ENCODE results near the gene TRAPPC11. TPM values are rescaled to one million over a fixed set of nuclear protein-coding genes. Genes with fewer than 3 reads are reported as not detected.

TRAPPC11 gene
- total RNA-seq, 3 donors from 2014 or later: 39.0 to 86.8 (median 43.0) TPM

DNA sequence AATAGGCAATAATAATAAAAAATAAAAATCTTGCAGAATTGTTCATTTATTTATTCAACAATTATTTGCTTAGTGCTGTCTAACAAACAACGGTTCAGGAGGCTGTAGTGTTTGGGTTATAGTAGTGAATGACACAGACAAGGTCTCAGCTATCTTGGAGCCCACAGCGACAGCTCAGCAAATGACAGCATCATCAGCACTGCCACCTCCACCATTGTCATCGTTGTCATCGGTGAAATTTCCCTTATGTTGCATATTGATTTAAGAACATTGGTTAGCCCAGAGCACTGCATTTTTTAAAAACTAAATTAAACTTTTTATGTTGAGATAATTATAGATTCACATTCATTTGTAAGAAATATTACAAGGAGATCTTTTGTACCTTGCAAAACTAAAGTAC is 79.9 kb downstream of the TRAPPC11 start:
- Histone ChIP-seq H3K27me3 (no peaks in the 10 kb centered on the region), H3K27ac (no peak overlapping the region), H3K4me3 (no peak overlapping the region), H3K9me3 (no peaks in the 10 kb centered on the region), H3K4me1 (no peaks in the 10 kb centered on the region), H3K36me3 (no peaks in the 10 kb centered on the region)
- TF ChIP-seq POLR2A (IDR thresholded peaks at IDR 0.05): no peak
- TF ChIP-seq, protein P1, sequence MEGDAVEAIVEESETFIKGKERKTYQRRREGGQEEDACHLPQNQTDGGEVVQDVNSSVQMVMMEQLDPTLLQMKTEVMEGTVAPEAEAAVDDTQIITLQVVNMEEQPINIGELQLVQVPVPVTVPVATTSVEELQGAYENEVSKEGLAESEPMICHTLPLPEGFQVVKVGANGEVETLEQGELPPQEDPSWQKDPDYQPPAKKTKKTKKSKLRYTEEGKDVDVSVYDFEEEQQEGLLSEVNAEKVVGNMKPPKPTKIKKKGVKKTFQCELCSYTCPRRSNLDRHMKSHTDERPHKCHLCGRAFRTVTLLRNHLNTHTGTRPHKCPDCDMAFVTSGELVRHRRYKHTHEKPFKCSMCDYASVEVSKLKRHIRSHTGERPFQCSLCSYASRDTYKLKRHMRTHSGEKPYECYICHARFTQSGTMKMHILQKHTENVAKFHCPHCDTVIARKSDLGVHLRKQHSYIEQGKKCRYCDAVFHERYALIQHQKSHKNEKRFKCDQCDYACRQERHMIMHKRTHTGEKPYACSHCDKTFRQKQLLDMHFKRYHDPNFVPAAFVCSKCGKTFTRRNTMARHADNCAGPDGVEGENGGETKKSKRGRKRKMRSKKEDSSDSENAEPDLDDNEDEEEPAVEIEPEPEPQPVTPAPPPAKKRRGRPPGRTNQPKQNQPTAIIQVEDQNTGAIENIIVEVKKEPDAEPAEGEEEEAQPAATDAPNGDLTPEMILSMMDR (IDR thresholded peaks at IDR 0.05): no peak
- TF ChIP-seq POLR2AphosphoS5 (IDR thresholded peaks at IDR 0.05): no peak
- DNase-seq (ENCODE audit: low spot score in 2 of 2): no peak
- intact Hi-C loops (cut with DNase I; ENCODE audit: low total_unique reads): no loop called here

DNA sequence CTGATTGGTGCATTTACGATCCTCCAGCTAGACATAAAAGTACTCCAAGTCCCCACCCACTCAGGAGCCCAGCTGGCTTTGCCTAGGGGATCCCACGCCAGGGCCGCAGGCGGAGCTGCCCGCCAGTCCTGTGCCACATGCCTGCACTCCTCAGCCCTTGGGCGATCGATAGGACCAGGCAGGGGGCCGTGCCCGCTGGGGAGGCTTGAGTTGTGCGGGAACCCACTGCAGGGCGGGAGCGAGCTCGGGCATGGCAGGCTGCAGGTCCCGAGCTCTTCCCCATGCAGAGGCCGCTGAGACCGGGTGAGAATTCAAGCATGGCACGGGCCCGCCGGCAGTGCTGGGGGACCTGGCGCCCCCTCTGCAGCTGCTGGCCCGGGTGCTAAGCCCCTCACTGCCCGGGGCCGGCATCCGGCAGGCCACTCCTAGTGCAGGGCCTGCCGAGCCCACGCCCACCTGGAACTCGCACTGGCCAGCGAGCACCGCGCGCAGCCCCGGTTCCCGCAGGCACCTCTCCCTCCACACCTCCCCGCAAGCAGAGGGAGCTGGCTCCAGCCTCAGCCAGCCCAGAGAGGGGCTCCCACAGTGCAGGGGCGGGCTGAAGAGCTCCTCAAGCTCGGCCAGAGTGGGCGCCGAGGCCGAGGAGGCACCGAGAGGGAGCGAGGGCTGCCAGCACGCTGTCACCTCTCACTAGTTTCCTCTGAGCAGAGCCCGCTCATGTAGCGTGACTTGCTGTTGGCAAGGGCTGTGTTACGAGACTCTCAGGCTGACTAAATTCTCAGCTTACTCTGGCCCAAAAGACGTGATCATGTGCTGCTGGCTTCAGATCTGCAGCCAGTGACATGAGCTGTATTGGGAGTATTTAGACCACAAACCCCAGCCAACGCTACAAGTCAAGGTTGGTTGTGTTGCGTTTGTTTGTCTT is 87.5 kb downstream of the TRAPPC11 start:
- no peak for DNase-seq (ENCODE audit: low spot score in 2 of 2)
- intact Hi-C loops (cut with DNase I; ENCODE audit: low total_unique reads): no loop called here
- no peaks in the 10 kb centered on the region for H3K36me3 ChIP-seq
- no peak for TF ChIP-seq POLR2A (IDR thresholded peaks at IDR 0.05)
- TF ChIP-seq, protein P1 (IDR thresholded peaks at IDR 0.05): no peak
- no peak for TF ChIP-seq POLR2AphosphoS5 (IDR thresholded peaks at IDR 0.05)
- no peaks in the 10 kb centered on the region for H3K9me3 ChIP-seq
- no peak overlapping the region for H3K4me3 ChIP-seq
- no peaks in the 10 kb centered on the region for H3K27me3 ChIP-seq
- no peaks in the 10 kb centered on the region for H3K4me1 ChIP-seq
- peak overlapping the region in 1 of 2 donors; percentile 45 for H3K27ac ChIP-seq

DNA sequence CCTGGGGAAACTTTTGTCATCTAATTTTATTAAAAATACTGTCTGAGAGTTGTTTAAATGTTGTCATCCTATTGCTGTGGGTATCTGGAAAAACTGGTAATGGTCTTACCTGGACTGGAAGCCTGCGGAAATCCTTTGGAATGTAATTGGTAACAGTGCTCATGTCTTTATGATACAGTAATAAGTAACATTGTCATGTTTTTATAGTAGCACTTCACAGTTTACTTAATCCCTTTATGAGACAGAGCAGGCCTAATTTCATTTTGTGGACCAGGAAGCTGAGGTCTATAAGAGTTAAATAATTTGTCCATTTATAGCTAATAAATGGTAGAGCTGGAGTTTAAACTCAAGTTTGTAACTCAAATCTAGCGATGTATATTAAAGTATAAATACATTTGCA is 88.3 kb downstream of the TRAPPC11 start:
- Histone ChIP-seq H3K27me3 (no peaks in the 10 kb centered on the region), H3K9me3 (no peaks in the 10 kb centered on the region), H3K36me3 (no peaks in the 10 kb centered on the region), H3K4me1 (no peaks in the 10 kb centered on the region), H3K4me3 (no peak overlapping the region), H3K27ac (peak overlapping the region in 1 of 2 donors; percentile 45)
- DNase-seq (ENCODE audit: low spot score in 2 of 2): no peak
- TF ChIP-seq POLR2AphosphoS5 (IDR thresholded peaks at IDR 0.05) (no peak), POLR2A (IDR thresholded peaks at IDR 0.05) (no peak)
- TF ChIP-seq, protein P1 (IDR thresholded peaks at IDR 0.05): no peak
- intact Hi-C loops (cut with DNase I; ENCODE audit: low total_unique reads): no loop called here

DNA sequence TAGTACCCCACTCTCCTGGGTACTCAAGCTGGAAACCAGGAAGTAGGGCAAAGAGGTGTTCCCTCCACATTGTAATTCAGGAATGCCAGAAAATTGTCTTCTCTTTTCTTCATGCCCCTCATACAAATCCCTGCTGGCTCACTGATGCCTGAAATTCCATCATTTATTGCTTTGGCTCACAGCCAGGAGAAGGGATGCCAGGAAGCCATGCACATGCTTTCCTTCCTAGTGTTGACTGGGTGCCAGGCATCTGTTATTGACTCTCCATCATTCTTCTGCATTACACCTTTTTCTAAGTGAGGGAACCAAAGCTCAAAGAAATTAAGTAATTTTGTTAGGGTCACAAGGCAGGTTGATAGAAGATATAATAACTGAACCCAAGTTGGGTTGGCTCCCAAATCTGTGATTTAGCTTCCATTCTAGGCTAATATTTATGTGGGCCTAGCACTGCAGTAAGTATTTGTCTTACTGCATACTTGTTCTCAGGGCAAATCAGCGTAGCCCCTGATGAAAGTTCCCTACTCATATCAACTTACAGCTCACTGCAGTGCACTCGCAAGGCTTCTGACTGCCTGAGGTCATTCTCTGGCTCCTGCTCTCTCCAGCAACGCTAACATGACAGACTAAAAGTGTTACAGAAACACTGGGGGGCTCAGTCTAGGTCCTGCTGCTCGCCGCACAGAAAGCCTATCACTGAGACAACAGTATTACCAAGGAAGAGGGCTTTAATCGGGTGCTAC is 89.0 kb downstream of the TRAPPC11 start:
- Histone ChIP-seq H3K4me1 (no peaks in the 10 kb centered on the region), H3K36me3 (no peaks in the 10 kb centered on the region), H3K27ac (no peak overlapping the region), H3K27me3 (no peaks in the 10 kb centered on the region), H3K9me3 (no peaks in the 10 kb centered on the region), H3K4me3 (no peak overlapping the region)
- intact Hi-C loops (cut with DNase I; ENCODE audit: low total_unique reads): no loop called here
- peak in 1 of 2 donors; percentile 49 for DNase-seq (ENCODE audit: low spot score in 2 of 2)
- TF ChIP-seq, protein P1 (IDR thresholded peaks at IDR 0.05): no peak
- no peak for TF ChIP-seq POLR2A (IDR thresholded peaks at IDR 0.05)
- no peak for TF ChIP-seq POLR2AphosphoS5 (IDR thresholded peaks at IDR 0.05)

DNA sequence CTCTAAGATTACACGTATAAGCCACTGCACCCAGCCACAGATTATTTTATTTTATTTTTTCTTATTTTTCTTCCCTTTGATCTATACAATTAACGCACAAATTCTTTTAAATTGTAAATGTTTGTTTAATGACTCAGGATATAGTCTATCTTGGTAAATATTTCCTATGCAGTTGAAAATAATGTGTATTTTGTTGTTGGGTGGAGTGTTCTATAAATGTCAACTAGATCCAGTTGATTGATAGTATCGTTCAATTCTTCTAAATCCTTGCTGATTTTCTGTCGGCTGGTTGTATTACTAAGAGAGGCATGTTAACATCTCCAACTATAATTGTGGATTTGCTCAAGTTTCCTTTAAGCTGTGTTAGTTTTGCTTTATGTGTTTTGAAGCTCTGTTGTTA is 92.0 kb downstream of the TRAPPC11 start:
- Histone ChIP-seq H3K27me3 (no peaks in the 10 kb centered on the region), H3K4me3 (no peak overlapping the region), H3K4me1 (no peaks in the 10 kb centered on the region), H3K9me3 (no peaks in the 10 kb centered on the region), H3K27ac (no peak overlapping the region), H3K36me3 (no peaks in the 10 kb centered on the region)
- no peak for TF ChIP-seq POLR2AphosphoS5 (IDR thresholded peaks at IDR 0.05)
- DNase-seq (ENCODE audit: low spot score in 2 of 2): no peak
- intact Hi-C loops (cut with DNase I; ENCODE audit: low total_unique reads): no loop called here

Measured in breast epithelium (tissue), 4 donors.